GM23338 (cell line): ENCODE data around the gene NEU1. TPM values are rescaled to one million over a fixed set of nuclear protein-coding genes. Genes with fewer than 3 reads are reported as not detected.

Source experiments
- ATAC-seq: fragments of 200-7000 bp; cut with Tn5 transposase; 3 replicates; pipeline ENCODE4 v1.9.1; 2020
- DNase-seq: peaks from one replicate; pipeline ENCODE4 v3.0.0-alpha.2; 2015; ENCODE audit warnings: low spot score
- H2AFZ ChIP-seq: fragments of 200-600 bp; sonication (generic); 2 replicates; pipeline ENCODE4 v1.8.0; 2016; ENCODE audit warnings: antibody characterized with exemption, mild to moderate bottlenecking, moderate library complexity
- H3F3A ChIP-seq: fragments of 200-600 bp; sonication (generic); replicated peaks from 2 replicates; pipeline ENCODE4 v1.8.0; 2017; ENCODE audit warnings: antibody characterized with exemption, mixed run types, low read depth
- H3K27ac ChIP-seq: fragments of 200-600 bp; sonication (generic); 2 replicates; pipeline ENCODE4 v1.6.1; 2016; ENCODE audit warnings: low read depth
- H3K27me3 ChIP-seq: fragments of 200-600 bp; sonication (generic); 2 replicates; pipeline ENCODE4 v1.8.0; 2016; ENCODE audit warnings: mild to moderate bottlenecking, mixed run types, moderate library complexity; ENCODE audit not compliant: insufficient read depth
- H3K36me3 ChIP-seq: fragments of 200-600 bp; sonication (generic); 2 replicates; pipeline ENCODE4 v1.8.0; 2016; ENCODE audit warnings: mild to moderate bottlenecking; ENCODE audit not compliant: insufficient read depth
- H3K4me1 ChIP-seq: fragments of 200-600 bp; sonication (generic); 2 replicates; pipeline ENCODE4 v1.8.0; 2016; ENCODE audit warnings: mild to moderate bottlenecking, moderate library complexity; ENCODE audit not compliant: insufficient read depth
- H3K4me2 ChIP-seq: fragments of 200-600 bp; sonication (generic); 2 replicates; pipeline ENCODE4 v1.7.1; 2017; ENCODE audit warnings: mixed run types
- H3K4me3 ChIP-seq: fragments of 200-600 bp; sonication (generic); 2 replicates; pipeline ENCODE4 v1.6.1; 2016; ENCODE audit warnings: mixed run types
- H3K79me2 ChIP-seq: fragments of 200-600 bp; sonication (generic); replicated peaks from 2 replicates; pipeline ENCODE4 v1.8.0; 2017; ENCODE audit warnings: mild to moderate bottlenecking; ENCODE audit not compliant: insufficient read depth
- H3K9me2 ChIP-seq: fragments of 200-600 bp; sonication (generic); 2 replicates; pipeline ENCODE4 v1.8.0; 2017; ENCODE audit not compliant: insufficient read depth
- H4K20me1 ChIP-seq: fragments of 200-600 bp; sonication (generic); replicated peaks from 2 replicates; pipeline ENCODE4 v1.8.0; 2017; ENCODE audit warnings: mild to moderate bottlenecking; ENCODE audit not compliant: insufficient read depth
- H3K27ac Mint-ChIP-seq: 2 replicates; pipeline ENCODE4 v1.8.0; 2020; ENCODE audit warnings: inconsistent platforms, mild to moderate bottlenecking, moderate library complexity, mixed read lengths
- H3K27me3 Mint-ChIP-seq: 3 replicates; pipeline ENCODE4 v1.8.0; 2022; ENCODE audit warnings: low read depth, mild to moderate bottlenecking, moderate library complexity, mixed read lengths, inconsistent platforms; ENCODE audit not compliant: insufficient read depth, poor library complexity
- H3K36me3 Mint-ChIP-seq: 3 replicates; pipeline ENCODE4 v1.8.0; 2021; ENCODE audit warnings: low read depth, mild to moderate bottlenecking, inconsistent platforms, moderate library complexity, mixed read lengths
- H3K4me1 Mint-ChIP-seq: 3 replicates; pipeline ENCODE4 v1.8.0; 2020; ENCODE audit warnings: mild to moderate bottlenecking, inconsistent platforms, mixed read lengths
- H3K4me3 Mint-ChIP-seq: 3 replicates; pipeline ENCODE4 v1.8.0; 2021; ENCODE audit warnings: moderate library complexity, mild to moderate bottlenecking, inconsistent platforms, mixed read lengths
- H3K9me3 Mint-ChIP-seq: 3 replicates; pipeline ENCODE4 v1.8.0; 2020; ENCODE audit warnings: moderate library complexity, mild to moderate bottlenecking, inconsistent platforms, mixed read lengths
- EZH2 ChIP-seq: fragments of 200-600 bp; sonication (generic); IDR thresholded peaks from one replicate; pipeline ENCODE4 v1.8.0; 2017; ENCODE audit warnings: antibody characterized with exemption, mild to moderate bottlenecking, low read depth; ENCODE audit not compliant: unreplicated experiment
- JUNB ChIP-seq: IDR thresholded peaks from one replicate; pipeline ENCODE4 v1.6.1; 2016; ENCODE audit warnings: antibody characterized with exemption; ENCODE audit not compliant: unreplicated experiment
- NANOG ChIP-seq: IDR thresholded peaks from 2 replicates; pipeline ENCODE4 v1.6.1; 2016; ENCODE audit warnings: antibody characterized with exemption, borderline replicate concordance
- POLR2AphosphoS5 ChIP-seq: IDR thresholded peaks from 2 replicates; pipeline ENCODE4 v1.6.1; 2016; ENCODE audit warnings: antibody characterized with exemption, low read depth
- ZNF114 ChIP-seq: fragments of 250-450 bp; sonication (Bioruptor Pico); IDR thresholded peaks from 2 replicates; pipeline ENCODE4 v1.5.0; 2020; ENCODE audit warnings: mild to moderate bottlenecking, moderate library complexity
- polyA plus RNA-seq: library from polyadenylated mRNA; unstranded; fragments of >200 nt; fragmentation: Nextera tagmentation; extraction: Ambion mirVana; gene quantifications from 2 replicates; pipeline ENCODE4 v1.2.1, GENCODE V29; 2016
- total RNA-seq: library from RNA; depleted of rRNA; stranded (reverse); fragments of >200 nt; shearing (Covaris generic); gene quantifications from 2 replicates; pipeline ENCODE4 v1.2.3, GENCODE V29; 2014
- TF ChIP-seq, protein P1 (sequence below): fragments of 250-450 bp; sonication (Bioruptor Pico); IDR thresholded peaks from 2 replicates; pipeline ENCODE4 v1.5.0; 2020; ENCODE audit warnings: mild to moderate bottlenecking, moderate library complexity
- TF ChIP-seq, protein P2 (sequence below): IDR thresholded peaks from 2 replicates; pipeline ENCODE4 v1.6.1; 2016; ENCODE audit warnings: antibody characterized with exemption
- TF ChIP-seq, protein P3 (sequence below), 2 experiments: fragments of 200-600 bp in 1 of 2; sonication (generic) in 1 of 2; conservative IDR thresholded peaks; 2 replicates each; pipeline versions ENCODE4 v1.5.1 to v1.6.1; 2016 to 2017; ENCODE audit warnings: antibody characterized with exemption in 2 of 2, low read depth in 2 of 2, mild to moderate bottlenecking in 2 of 2, moderate library complexity in 1 of 2

NEU1 gene
- total and polyA plus RNA-seq, 2 experiments from 2014 or later: 31.4 to 47.4 TPM

DNA sequence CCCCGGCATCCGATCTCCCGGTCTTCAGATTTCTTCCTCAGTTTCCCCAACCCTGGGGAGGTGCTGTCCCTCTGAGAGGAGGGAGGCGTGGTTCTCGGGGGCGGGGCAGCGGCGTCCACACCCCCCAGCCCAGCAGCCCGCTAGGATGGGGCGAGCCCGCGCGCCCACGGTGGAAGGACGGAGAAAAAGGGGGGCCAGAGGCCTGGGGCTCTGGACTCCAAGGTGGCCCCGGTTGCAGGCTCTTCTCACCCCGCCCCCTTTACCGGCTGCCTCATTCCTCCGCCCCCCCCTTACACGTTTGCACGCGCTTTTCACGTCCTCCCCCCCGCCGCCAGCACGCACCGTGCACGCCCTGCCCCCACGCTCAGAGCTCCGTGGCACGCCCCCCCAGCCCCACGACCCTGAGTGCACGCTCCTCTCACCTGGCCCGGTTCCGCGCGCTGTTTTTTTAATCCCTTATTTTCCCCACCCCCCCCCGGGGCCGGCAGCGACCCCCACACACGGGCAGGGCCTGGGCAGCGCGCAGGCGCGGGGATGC lies 38.9 kb upstream of the NEU1 start:
- DNase-seq (peak; percentile 63), ATAC-seq (peak; percentile 8)
- H3K4me3 ChIP-seq: peak overlapping the region; percentile 80
- peak overlapping the region; percentile 50 for H3K27ac ChIP-seq
- H3K36me3 Mint-ChIP-seq: peaks cover 23% of the 10 kb centered on the region
- no peaks in the 10 kb centered on the region for H3K27me3 ChIP-seq
- no peaks in the 10 kb centered on the region for H3K9me3 Mint-ChIP-seq
- no peaks in the 10 kb centered on the region for H3K36me3 ChIP-seq
- H3K9me2 ChIP-seq: no peaks in the 10 kb centered on the region
- peak overlapping the region; percentile 81; the same call in 1 of the 2 replicates for H3K27ac Mint-ChIP-seq
- peaks cover 23% of the 10 kb centered on the region for H3K27me3 Mint-ChIP-seq
- peaks cover 32% of the 10 kb centered on the region for H3K4me1 Mint-ChIP-seq
- peaks cover 10% of the 10 kb centered on the region; the same call in 1 of the 2 replicates for H3F3A ChIP-seq
- peaks cover 4% of the 10 kb centered on the region; the same call in 1 of the 2 replicates for H3K79me2 ChIP-seq
- peak overlapping the region; percentile 79 for H3K4me3 Mint-ChIP-seq
- peak overlapping the region; percentile 94 for H3K4me2 ChIP-seq
- TF ChIP-seq ZNF114 (CRISPR knock-in tag) (no peak), JUNB (no peak), POLR2AphosphoS5 (0 out of 2 replicates have a peak, but pooled peaks have one; percentile 38), NANOG (no peak), EZH2 (no peak)
- H4K20me1 ChIP-seq: peaks cover 2% of the 10 kb centered on the region; the same call in 1 of the 2 replicates
- H3K4me1 ChIP-seq: peaks cover 21% of the 10 kb centered on the region
- no peak overlapping the region for H2AFZ ChIP-seq

DNA sequence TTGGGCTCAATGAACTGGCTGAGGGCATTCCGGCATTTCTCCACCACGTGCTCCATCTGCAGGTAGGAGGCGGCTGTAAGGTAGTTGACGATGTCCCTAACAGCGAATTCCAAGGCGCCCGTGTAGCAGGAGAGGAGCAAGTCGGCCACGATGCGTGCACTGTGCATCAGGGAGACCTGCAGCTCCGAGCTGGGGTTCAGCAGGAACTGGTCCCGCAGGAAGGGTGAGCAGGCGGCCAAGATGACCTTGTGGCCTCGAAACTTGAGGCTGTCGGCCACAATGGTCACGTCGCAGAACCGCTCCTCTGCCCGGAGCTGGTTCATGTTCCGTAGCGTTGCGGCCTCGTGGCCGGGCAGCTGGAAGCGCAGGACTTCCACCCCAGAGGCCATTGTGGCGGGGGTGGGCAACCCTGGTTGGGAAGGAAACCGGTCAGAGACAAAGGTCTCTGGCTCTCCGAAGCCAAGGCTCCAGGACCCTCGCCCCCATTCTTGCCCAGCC lies 38.3 kb upstream of the NEU1 start:
- peak overlapping the region; percentile 79 for H3K4me3 Mint-ChIP-seq
- H3K9me3 Mint-ChIP-seq: no peaks in the 10 kb centered on the region
- peak overlapping the region; percentile 81; the same call in 1 of the 2 replicates for H3K27ac Mint-ChIP-seq
- Histone ChIP-seq H4K20me1 (peaks cover 5% of the 10 kb centered on the region; the same call in 1 of the 2 replicates), H3K27ac (peak overlapping the region; percentile 50; the same call in 1 of the 2 replicates), H2AFZ (no peak overlapping the region), H3K9me2 (no peaks in the 10 kb centered on the region), H3K4me1 (peaks cover 18% of the 10 kb centered on the region; the same call in 1 of the 2 replicates), H3K4me3 (peak overlapping the region; percentile 80), H3K27me3 (no peaks in the 10 kb centered on the region), H3K36me3 (peaks cover 2% of the 10 kb centered on the region; the same call in 1 of the 2 replicates), H3K4me2 (peak overlapping the region; percentile 94), H3K79me2 (peaks cover 9% of the 10 kb centered on the region; the same call in 1 of the 2 replicates), H3F3A (peaks cover 10% of the 10 kb centered on the region; the same call in 1 of the 2 replicates)
- peaks cover 28% of the 10 kb centered on the region for H3K36me3 Mint-ChIP-seq
- peaks cover 23% of the 10 kb centered on the region for H3K27me3 Mint-ChIP-seq
- peaks cover 30% of the 10 kb centered on the region for H3K4me1 Mint-ChIP-seq
- ATAC-seq: peak; percentile 7
- peak; percentile 64 for DNase-seq
- TF ChIP-seq JUNB: no peak
- TF ChIP-seq, protein P1, sequence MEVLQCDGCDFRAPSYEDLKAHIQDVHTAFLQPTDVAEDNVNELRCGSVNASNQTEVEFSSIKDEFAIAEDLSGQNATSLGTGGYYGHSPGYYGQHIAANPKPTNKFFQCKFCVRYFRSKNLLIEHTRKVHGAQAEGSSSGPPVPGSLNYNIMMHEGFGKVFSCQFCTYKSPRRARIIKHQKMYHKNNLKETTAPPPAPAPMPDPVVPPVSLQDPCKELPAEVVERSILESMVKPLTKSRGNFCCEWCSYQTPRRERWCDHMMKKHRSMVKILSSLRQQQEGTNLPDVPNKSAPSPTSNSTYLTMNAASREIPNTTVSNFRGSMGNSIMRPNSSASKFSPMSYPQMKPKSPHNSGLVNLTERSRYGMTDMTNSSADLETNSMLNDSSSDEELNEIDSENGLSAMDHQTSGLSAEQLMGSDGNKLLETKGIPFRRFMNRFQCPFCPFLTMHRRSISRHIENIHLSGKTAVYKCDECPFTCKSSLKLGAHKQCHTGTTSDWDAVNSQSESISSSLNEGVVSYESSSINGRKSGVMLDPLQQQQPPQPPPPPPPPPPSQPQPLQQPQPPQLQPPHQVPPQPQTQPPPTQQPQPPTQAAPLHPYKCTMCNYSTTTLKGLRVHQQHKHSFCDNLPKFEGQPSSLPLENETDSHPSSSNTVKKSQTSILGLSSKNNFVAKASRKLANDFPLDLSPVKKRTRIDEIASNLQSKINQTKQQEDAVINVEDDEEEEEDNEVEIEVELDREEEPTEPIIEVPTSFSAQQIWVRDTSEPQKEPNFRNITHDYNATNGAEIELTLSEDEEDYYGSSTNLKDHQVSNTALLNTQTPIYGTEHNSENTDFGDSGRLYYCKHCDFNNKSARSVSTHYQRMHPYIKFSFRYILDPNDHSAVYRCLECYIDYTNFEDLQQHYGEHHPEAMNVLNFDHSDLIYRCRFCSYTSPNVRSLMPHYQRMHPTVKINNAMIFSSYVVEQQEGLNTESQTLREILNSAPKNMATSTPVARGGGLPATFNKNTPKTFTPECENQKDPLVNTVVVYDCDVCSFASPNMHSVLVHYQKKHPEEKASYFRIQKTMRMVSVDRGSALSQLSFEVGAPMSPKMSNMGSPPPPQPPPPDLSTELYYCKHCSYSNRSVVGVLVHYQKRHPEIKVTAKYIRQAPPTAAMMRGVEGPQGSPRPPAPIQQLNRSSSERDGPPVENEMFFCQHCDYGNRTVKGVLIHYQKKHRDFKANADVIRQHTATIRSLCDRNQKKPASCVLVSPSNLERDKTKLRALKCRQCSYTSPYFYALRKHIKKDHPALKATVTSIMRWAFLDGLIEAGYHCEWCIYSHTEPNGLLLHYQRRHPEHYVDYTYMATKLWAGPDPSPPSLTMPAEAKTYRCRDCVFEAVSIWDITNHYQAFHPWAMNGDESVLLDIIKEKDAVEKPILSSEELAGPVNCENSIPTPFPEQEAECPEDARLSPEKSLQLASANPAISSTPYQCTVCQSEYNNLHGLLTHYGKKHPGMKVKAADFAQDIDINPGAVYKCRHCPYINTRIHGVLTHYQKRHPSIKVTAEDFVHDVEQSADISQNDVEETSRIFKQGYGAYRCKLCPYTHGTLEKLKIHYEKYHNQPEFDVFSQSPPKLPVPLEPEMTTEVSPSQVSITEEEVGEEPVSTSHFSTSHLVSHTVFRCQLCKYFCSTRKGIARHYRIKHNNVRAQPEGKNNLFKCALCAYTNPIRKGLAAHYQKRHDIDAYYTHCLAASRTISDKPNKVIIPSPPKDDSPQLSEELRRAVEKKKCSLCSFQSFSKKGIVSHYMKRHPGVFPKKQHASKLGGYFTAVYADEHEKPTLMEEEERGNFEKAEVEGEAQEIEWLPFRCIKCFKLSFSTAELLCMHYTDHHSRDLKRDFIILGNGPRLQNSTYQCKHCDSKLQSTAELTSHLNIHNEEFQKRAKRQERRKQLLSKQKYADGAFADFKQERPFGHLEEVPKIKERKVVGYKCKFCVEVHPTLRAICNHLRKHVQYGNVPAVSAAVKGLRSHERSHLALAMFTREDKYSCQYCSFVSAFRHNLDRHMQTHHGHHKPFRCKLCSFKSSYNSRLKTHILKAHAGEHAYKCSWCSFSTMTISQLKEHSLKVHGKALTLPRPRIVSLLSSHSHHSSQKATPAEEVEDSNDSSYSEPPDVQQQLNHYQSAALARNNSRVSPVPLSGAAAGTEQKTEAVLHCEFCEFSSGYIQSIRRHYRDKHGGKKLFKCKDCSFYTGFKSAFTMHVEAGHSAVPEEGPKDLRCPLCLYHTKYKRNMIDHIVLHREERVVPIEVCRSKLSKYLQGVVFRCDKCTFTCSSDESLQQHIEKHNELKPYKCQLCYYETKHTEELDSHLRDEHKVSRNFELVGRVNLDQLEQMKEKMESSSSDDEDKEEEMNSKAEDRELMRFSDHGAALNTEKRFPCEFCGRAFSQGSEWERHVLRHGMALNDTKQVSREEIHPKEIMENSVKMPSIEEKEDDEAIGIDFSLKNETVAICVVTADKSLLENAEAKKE (CRISPR knock-in tag): no peak
- TF ChIP-seq, protein P2, sequence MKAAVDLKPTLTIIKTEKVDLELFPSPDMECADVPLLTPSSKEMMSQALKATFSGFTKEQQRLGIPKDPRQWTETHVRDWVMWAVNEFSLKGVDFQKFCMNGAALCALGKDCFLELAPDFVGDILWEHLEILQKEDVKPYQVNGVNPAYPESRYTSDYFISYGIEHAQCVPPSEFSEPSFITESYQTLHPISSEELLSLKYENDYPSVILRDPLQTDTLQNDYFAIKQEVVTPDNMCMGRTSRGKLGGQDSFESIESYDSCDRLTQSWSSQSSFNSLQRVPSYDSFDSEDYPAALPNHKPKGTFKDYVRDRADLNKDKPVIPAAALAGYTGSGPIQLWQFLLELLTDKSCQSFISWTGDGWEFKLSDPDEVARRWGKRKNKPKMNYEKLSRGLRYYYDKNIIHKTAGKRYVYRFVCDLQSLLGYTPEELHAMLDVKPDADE: no peak
- TF ChIP-seq, protein P3, sequence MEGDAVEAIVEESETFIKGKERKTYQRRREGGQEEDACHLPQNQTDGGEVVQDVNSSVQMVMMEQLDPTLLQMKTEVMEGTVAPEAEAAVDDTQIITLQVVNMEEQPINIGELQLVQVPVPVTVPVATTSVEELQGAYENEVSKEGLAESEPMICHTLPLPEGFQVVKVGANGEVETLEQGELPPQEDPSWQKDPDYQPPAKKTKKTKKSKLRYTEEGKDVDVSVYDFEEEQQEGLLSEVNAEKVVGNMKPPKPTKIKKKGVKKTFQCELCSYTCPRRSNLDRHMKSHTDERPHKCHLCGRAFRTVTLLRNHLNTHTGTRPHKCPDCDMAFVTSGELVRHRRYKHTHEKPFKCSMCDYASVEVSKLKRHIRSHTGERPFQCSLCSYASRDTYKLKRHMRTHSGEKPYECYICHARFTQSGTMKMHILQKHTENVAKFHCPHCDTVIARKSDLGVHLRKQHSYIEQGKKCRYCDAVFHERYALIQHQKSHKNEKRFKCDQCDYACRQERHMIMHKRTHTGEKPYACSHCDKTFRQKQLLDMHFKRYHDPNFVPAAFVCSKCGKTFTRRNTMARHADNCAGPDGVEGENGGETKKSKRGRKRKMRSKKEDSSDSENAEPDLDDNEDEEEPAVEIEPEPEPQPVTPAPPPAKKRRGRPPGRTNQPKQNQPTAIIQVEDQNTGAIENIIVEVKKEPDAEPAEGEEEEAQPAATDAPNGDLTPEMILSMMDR (conservative IDR thresholded peaks at IDR 0.05; ENCODE audit: low read depth in 2 of 2): no peak
